IPS-20b (cell line): Measurements from ENCODE around the gene PRR9.
"Not testable (repeated sequence)": the region's sequence is repeated elsewhere in the genome, so short reads cannot be mapped to it uniquely, and the experiment has no call there.

Experiments
- H3K27ac ChIP-seq: one replicate; pipeline ENCODE4 v1.5.1; 2013; ENCODE audit warnings: low read length
- H3K27me3 ChIP-seq: 2 replicates; pipeline ENCODE4 v1.6.1; 2013; ENCODE audit warnings: mild to moderate bottlenecking, low read length, inconsistent platforms; ENCODE audit not compliant: insufficient read depth
- H3K36me3 ChIP-seq: 2 replicates; pipeline ENCODE4 v1.6.1; 2013; ENCODE audit warnings: low read depth, mild to moderate bottlenecking, inconsistent platforms, low read length, moderate library complexity; ENCODE audit not compliant: insufficient read depth
- H3K4me1 ChIP-seq: 2 replicates; pipeline ENCODE4 v1.6.1; 2013; ENCODE audit warnings: mild to moderate bottlenecking, control low read depth, inconsistent platforms, low read length, moderate library complexity; ENCODE audit not compliant: insufficient read depth
- H3K4me3 ChIP-seq: 2 replicates; pipeline ENCODE4 v1.5.1; 2013; ENCODE audit warnings: mild to moderate bottlenecking, low read length, inconsistent platforms
- H3K9ac ChIP-seq: 2 replicates; pipeline ENCODE4 v1.6.1; 2013; ENCODE audit warnings: low read depth, mild to moderate bottlenecking, inconsistent platforms, low read length, moderate library complexity
- H3K9me3 ChIP-seq: 2 replicates; pipeline ENCODE4 v1.6.1; 2013; ENCODE audit warnings: mild to moderate bottlenecking, low read depth, low read length, inconsistent platforms; ENCODE audit not compliant: insufficient read depth

PRR9 gene, protein sequence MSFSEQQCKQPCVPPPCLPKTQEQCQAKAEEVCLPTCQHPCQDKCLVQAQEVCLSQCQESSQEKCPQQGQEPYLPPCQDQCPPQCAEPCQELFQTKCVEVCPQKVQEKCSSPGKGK

GRCh38 chr1:153217212-153217611, at the start of gene PRR9:
Gene PRR9, plus strand, starts transcription at chr1:153217584. Its CDS starts 561 bp downstream, at chr1:153218145.
- Histone ChIP-seq H3K4me3 (no peak within 1 kb of the TSS), H3K4me1 (no peaks in the 10 kb centered on the region), H3K27me3 (no peaks in the 10 kb centered on the region), H3K36me3 (no peaks in the 10 kb centered on the region), H3K9me3 (no peaks in the 10 kb centered on the region), H3K9ac (no peak within 1 kb of the TSS), H3K27ac (no peak within 1 kb of the TSS)

DNA sequence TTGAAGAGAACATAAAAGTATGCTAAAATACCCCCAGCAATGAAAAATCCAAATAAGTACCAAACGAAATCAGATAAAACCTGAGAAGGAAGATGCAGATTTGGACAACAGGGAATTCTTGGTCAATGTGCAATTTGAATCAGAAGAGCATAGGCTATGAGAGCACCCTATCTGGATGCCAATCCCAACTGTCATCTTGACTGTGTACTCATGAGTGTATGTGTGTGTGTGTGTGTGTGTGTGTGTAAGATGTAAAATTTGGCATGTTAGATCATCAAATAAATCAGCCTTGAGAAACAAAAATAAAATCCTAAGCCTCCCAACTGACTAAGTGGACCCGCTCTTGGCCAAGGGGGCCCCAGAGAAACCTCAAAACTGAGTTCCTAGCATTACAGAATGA, 48.7 kb upstream of the PRR9 start:
- Histone ChIP-seq H3K36me3 (no peaks in the 10 kb centered on the region), H3K9ac (no peak overlapping the region), H3K9me3 (no peaks in the 10 kb centered on the region), H3K27ac (no peak overlapping the region), H3K27me3 (no peaks in the 10 kb centered on the region), H3K4me3 (no peak overlapping the region), H3K4me1 (no peaks in the 10 kb centered on the region)

DNA sequence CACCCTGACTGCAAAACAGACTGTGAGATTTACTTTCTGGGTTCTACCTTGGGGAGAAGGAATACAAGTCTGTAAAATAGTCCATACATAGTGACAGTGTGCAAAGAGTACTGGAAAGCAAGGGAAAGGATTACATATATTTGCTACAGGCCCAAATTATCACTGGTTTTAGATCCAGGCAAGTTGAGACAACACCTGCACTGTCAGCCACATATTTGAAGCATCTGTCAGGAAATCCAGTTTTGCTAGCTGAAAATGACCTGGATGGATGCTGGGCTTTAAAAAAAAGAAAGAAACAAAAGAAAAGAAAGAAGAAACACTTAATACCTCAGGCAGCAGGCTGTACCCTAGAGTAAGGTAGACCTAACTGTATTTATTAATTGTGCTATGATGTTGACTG, 42.8 kb upstream of the PRR9 start:
- Histone ChIP-seq H3K9me3 (no peaks in the 10 kb centered on the region), H3K4me3 (no peak overlapping the region), H3K27ac (no peak overlapping the region), H3K36me3 (no peaks in the 10 kb centered on the region), H3K4me1 (no peaks in the 10 kb centered on the region), H3K27me3 (no peaks in the 10 kb centered on the region), H3K9ac (no peak overlapping the region)

DNA sequence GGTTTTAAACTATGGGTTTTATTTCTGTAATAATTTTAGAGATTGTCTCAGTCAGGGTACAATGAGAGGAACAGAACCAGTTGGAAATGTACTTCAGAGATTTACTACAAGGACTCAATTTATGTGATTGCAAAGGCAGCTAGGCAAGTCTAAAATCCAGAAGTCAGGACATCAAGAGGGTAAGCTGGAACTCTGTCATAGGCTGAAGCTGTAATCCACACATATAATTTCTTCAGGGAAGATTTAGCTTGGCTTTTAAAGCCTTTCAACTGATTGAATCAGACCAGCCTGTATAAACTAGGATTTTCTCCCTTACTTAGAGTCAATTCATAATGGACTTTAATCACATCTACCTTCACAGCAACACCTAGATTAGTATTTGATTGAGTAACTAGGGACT, 38.5 kb upstream of the PRR9 start:
- H3K36me3 ChIP-seq: no peaks in the 10 kb centered on the region

GRCh38 chr1:153180556-153180955, 36.8 kb upstream of the PRR9 start:
- H3K4me1 ChIP-seq: no peaks in the 10 kb centered on the region
- no peaks in the 10 kb centered on the region for H3K9me3 ChIP-seq
- H3K9ac ChIP-seq: no peak overlapping the region
- no peaks in the 10 kb centered on the region for H3K36me3 ChIP-seq
- no peak overlapping the region for H3K27ac ChIP-seq
- no peak overlapping the region for H3K4me3 ChIP-seq
- no peaks in the 10 kb centered on the region for H3K27me3 ChIP-seq

More for the DNA sequence above, 38.5 kb upstream of the PRR9 start:
- H3K4me1 ChIP-seq: no peaks in the 10 kb centered on the region
- H3K9ac ChIP-seq: no peak overlapping the region
- no peaks in the 10 kb centered on the region for H3K9me3 ChIP-seq
- no peak overlapping the region for H3K27ac ChIP-seq
- no peaks in the 10 kb centered on the region for H3K27me3 ChIP-seq
- H3K4me3 ChIP-seq: no peak overlapping the region

GRCh38 chr1:153188301-153188700, 29.1 kb upstream of the PRR9 start:
- H3K9me3 ChIP-seq, H3K4me1 ChIP-seq, H3K27ac ChIP-seq, H3K36me3 ChIP-seq, H3K9ac ChIP-seq, H3K27me3 ChIP-seq, H3K4me3 ChIP-seq: not testable (repeated sequence)

GRCh38 chr1:153190373-153190772, 27.0 kb upstream of the PRR9 start:
- no peak overlapping the region for H3K27ac ChIP-seq
- no peak overlapping the region for H3K9ac ChIP-seq
- H3K9me3 ChIP-seq: no peaks in the 10 kb centered on the region
- H3K36me3 ChIP-seq: no peaks in the 10 kb centered on the region
- peaks cover 3% of the 10 kb centered on the region; the same call in 1 of the 2 replicates for H3K4me1 ChIP-seq
- H3K27me3 ChIP-seq: no peaks in the 10 kb centered on the region
- H3K4me3 ChIP-seq: no peak overlapping the region

- peaks cover 3% of the 10 kb centered on the region; the same call in 1 of the 2 replicates for H3K4me1 ChIP-seq
- no peaks in the 10 kb centered on the region for H3K27me3 ChIP-seq
- no peak overlapping the region for H3K27ac ChIP-seq
- no peaks in the 10 kb centered on the region for H3K36me3 ChIP-seq
- H3K9ac ChIP-seq: no peak overlapping the region
- no peak overlapping the region for H3K4me3 ChIP-seq
- H3K9me3 ChIP-seq: no peaks in the 10 kb centered on the region
Measured at GRCh38 chr1:153192697-153193096, 24.7 kb upstream of the PRR9 start.

DNA sequence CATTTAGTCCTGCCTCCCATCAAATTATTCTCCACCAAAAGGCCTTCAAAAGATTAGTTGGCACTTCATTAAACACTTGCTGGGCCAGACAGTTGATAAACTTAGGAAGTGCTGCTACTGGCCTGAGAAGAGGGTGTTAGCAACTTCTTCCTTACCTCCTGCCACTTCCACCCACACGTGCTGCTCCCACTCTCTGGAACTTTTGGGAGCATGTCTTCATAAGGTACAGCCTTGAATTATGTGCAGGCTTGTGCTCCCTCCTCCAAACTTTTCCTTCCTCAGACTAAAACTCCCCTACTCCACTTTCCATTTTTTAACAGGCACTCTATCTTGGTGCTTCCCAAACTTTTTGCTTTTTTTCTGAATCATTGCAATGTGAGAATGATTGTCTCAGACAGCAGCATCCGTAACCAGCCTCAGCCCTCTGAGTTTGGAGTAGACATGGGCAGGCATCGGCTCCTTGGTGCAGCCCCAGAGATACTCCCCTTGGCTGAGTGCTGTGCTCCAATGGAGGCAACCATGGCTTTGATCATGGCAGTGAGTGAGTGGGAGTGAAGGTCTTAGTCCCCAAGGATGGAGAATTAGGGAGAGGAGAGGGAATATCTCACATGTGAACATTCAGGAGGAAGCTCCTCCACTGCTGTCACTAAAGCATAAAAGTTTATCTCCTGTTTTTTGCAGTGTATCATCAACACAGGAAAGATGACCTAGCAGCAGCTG, 22.9 kb upstream of the PRR9 start:
- H3K27ac ChIP-seq: no peak overlapping the region
- H3K9me3 ChIP-seq: no peaks in the 10 kb centered on the region
- H3K27me3 ChIP-seq: no peaks in the 10 kb centered on the region
- no peak overlapping the region for H3K9ac ChIP-seq
- no peaks in the 10 kb centered on the region for H3K36me3 ChIP-seq
- H3K4me3 ChIP-seq: no peak overlapping the region
- peaks cover 3% of the 10 kb centered on the region; the same call in 1 of the 2 replicates for H3K4me1 ChIP-seq

DNA sequence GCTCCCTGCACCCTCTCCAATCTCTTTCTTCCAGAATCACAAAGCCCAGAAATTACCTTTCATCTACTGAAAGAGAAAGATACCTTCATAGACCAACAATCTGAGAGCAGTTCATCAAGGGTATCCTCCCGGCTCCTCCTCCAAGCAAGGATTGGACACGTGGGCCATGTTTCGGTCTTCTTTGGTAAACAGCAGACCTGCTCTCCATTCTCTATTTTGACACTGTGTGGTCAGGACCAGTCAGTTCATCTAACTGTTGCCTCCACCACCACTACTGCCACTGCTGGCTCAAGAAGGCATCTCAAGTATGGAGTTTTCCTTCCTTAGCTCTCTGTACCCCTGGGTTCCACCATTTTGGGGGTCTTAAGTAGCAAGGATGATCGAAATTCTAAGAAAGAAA, 22.2 kb upstream of the PRR9 start:
- no peak overlapping the region for H3K4me3 ChIP-seq
- H3K9me3 ChIP-seq: no peaks in the 10 kb centered on the region
- H3K9ac ChIP-seq: no peak overlapping the region
- peaks cover 3% of the 10 kb centered on the region; the same call in 1 of the 2 replicates for H3K4me1 ChIP-seq
- no peaks in the 10 kb centered on the region for H3K36me3 ChIP-seq
- no peak overlapping the region for H3K27ac ChIP-seq
- H3K27me3 ChIP-seq: no peaks in the 10 kb centered on the region

- Histone ChIP-seq H3K9me3 (no peaks in the 10 kb centered on the region), H3K27ac (no peak overlapping the region), H3K4me3 (no peak overlapping the region), H3K36me3 (no peaks in the 10 kb centered on the region), H3K4me1 (peaks cover 2% of the 10 kb centered on the region; the same call in 1 of the 2 replicates), H3K27me3 (no peaks in the 10 kb centered on the region), H3K9ac (no peak overlapping the region)
Measured at GRCh38 chr1:153202006-153202405, 15.4 kb upstream of the PRR9 start.

- H3K27me3 ChIP-seq: no peaks in the 10 kb centered on the region
- H3K36me3 ChIP-seq: no peaks in the 10 kb centered on the region
- H3K4me1 ChIP-seq: peaks cover 2% of the 10 kb centered on the region; the same call in 1 of the 2 replicates
- no peak within 1 kb of the TSS for H3K27ac ChIP-seq
- H3K9me3 ChIP-seq: no peaks in the 10 kb centered on the region
- H3K9ac ChIP-seq: no peak within 1 kb of the TSS
- no peak within 1 kb of the TSS for H3K4me3 ChIP-seq
Measured at GRCh38 chr1:153203130-153203529, 14.3 kb upstream of the PRR9 start, which contains the start of gene LELP1. Gene LELP1, plus strand, starts transcription at chr1:153203430. Its CDS starts 1,278 bp downstream, at chr1:153204708.
